H1 (cell line): Measurements from ENCODE around the gene IBSP. TPM values are rescaled to one million over a fixed set of nuclear protein-coding genes. Genes with fewer than 3 reads are reported as not detected.

Experiments used
- CTCF ChIA-PET: fragments of 300-600 bp; sonication (Branson Sonifier 250); formaldehyde crosslinking; loops from one replicate; lab custom pipeline; 2021; ENCODE audit not compliant: partially characterized antibody; lab: Charles Lee
- POLR2A ChIA-PET: fragments of 300-600 bp; sonication (Branson Sonifier 250); formaldehyde crosslinking; loops from one replicate; lab custom pipeline; 2021; ENCODE audit warnings: inconsistent platforms; ENCODE audit not compliant: partially characterized antibody; lab: Charles Lee
- DNase-seq, 2 experiments: peaks; one replicate each; pipeline versions ENCODE4 v3.0.0 to v3.0.0-alpha.2; 2010 to 2022; ENCODE audit warnings: low spot score in 2 of 2, low read depth in 1 of 2, mixed read lengths in 1 of 2
- FAIRE-seq: peaks from 2 replicates; lab custom pipeline; 2011; peaks lifted over from hg19 to GRCh38; lab: Jason Lieb, UNC
- H2AFZ ChIP-seq: 2 replicates; pipeline ENCODE4 v1.8.1; 2012; ENCODE audit warnings: low read length, inconsistent platforms
- H2AK5ac ChIP-seq: 2 replicates; pipeline ENCODE4 v1.6.1; 2013; ENCODE audit warnings: low read depth, low read length
- H2BK120ac ChIP-seq: replicated peaks from 2 replicates; pipeline ENCODE3; 2013; ENCODE audit warnings: low read depth, low read length, inconsistent platforms
- H2BK12ac ChIP-seq: 2 replicates; pipeline ENCODE4 v1.6.1; 2013; ENCODE audit warnings: low read depth, low read length
- H2BK15ac ChIP-seq: 2 replicates; pipeline ENCODE4 v1.6.1; 2013; ENCODE audit warnings: low read length
- H2BK20ac ChIP-seq: 2 replicates; pipeline ENCODE4 v1.6.1; 2013; ENCODE audit warnings: low read length
- H2BK5ac ChIP-seq: 2 replicates; pipeline ENCODE4 v1.6.1; 2013; ENCODE audit warnings: low read depth, low read length
- H3K14ac ChIP-seq: 2 replicates; pipeline ENCODE4 v1.6.1; 2013; ENCODE audit warnings: inconsistent platforms; ENCODE audit not compliant: insufficient read length
- H3K18ac ChIP-seq: 2 replicates; pipeline ENCODE4 v1.6.1; 2013; ENCODE audit warnings: low read length; ENCODE audit errors: extremely low read depth
- H3K23ac ChIP-seq: 2 replicates; pipeline ENCODE4 v1.6.1; 2013; ENCODE audit warnings: inconsistent platforms; ENCODE audit not compliant: insufficient read length
- H3K23me2 ChIP-seq: 2 replicates; pipeline ENCODE4 v1.6.1; 2013; ENCODE audit warnings: low read depth, low read length
- H3K27ac ChIP-seq: 2 replicates; pipeline ENCODE4 v1.6.1; 2011; ENCODE audit warnings: low read depth, low read length, inconsistent platforms
- H3K27me3 ChIP-seq, 4 experiments: replicated peaks in 1 of 4; 1 replicate in 1 of 4; 2 replicates in 3 of 4; pipeline versions ENCODE4 v1.6.1 to v1.8.1; 2011 to 2013; ENCODE audit warnings: low read length in 3 of 4, mild to moderate bottlenecking in 3 of 4, inconsistent platforms in 2 of 4, mixed read lengths in 2 of 4, moderate library complexity in 1 of 4; ENCODE audit not compliant: control insufficient read depth in 3 of 4, insufficient read depth in 3 of 4; ENCODE audit errors: extremely low read depth in 1 of 4
- H3K36me3 ChIP-seq, 4 experiments: 2 replicates each; pipeline versions ENCODE4 v1.6.1 to v1.8.1; 2011 to 2013; ENCODE audit warnings: mild to moderate bottlenecking in 4 of 4, low read length in 3 of 4, moderate library complexity in 2 of 4, control low read depth in 1 of 4, inconsistent platforms in 1 of 4; ENCODE audit not compliant: insufficient read depth in 4 of 4, control insufficient read depth in 2 of 4
- H3K4ac ChIP-seq: replicated peaks from 2 replicates; pipeline ENCODE3; 2013; ENCODE audit warnings: low read length, low read depth, mixed read lengths, inconsistent platforms; ENCODE audit not compliant: insufficient read length
- H3K4me1 ChIP-seq, 4 experiments: replicated peaks in 1 of 4; 1 replicate in 1 of 4; 2 replicates in 3 of 4; pipeline versions ENCODE4 v1.6.1 to v1.8.1; 2011 to 2013; ENCODE audit warnings: low read length in 3 of 4, inconsistent platforms in 2 of 4, mixed read lengths in 1 of 4; ENCODE audit not compliant: insufficient read depth in 4 of 4, control insufficient read depth in 3 of 4
- H3K4me2 ChIP-seq, 2 experiments: 2 replicates each; pipeline versions ENCODE4 v1.6.1 to v1.8.1; 2011 to 2013; ENCODE audit warnings: low read depth in 2 of 2, low read length in 2 of 2, control low read depth in 1 of 2, inconsistent platforms in 1 of 2, mild to moderate bottlenecking in 1 of 2; ENCODE audit not compliant: insufficient read depth in 1 of 2
- H3K4me3 ChIP-seq, 4 experiments: fragments of 200-600, 300-600 bp in 1 of 4; sonication (generic), shearing (Covaris generic), sonication (Bioruptor Twin) in 1 of 4; 2 replicates each; pipeline versions ENCODE4 v1.5.1 to v1.8.1; 2011 to 2016; ENCODE audit warnings: low read length in 4 of 4, low read depth in 3 of 4, control low read depth in 2 of 4, inconsistent platforms in 2 of 4, mild to moderate bottlenecking in 2 of 4, mixed read lengths in 1 of 4, moderate library complexity in 1 of 4; ENCODE audit not compliant: insufficient read depth in 2 of 4; ENCODE audit errors: extremely low read depth in 1 of 4
- H3K56ac ChIP-seq: replicated peaks from 2 replicates; pipeline ENCODE3; 2013; ENCODE audit warnings: low read depth, mild to moderate bottlenecking, mixed read lengths, low read length, inconsistent platforms; ENCODE audit not compliant: insufficient read length
- H3K79me1 ChIP-seq: 2 replicates; pipeline ENCODE4 v1.6.1; 2013; ENCODE audit warnings: low read depth, low read length, control low read depth
- H3K79me2 ChIP-seq, 2 experiments: 2 replicates each; pipeline versions ENCODE4 v1.6.1 to v1.8.1; 2012 to 2013; ENCODE audit warnings: low read length in 2 of 2, mild to moderate bottlenecking in 2 of 2, inconsistent platforms in 1 of 2; ENCODE audit not compliant: insufficient read depth in 2 of 2, control insufficient read depth in 1 of 2
- H3K9ac ChIP-seq, 4 experiments: replicated peaks in 1 of 4; 1 replicate in 1 of 4; 2 replicates in 3 of 4; pipeline versions ENCODE4 v1.6.1 to v1.8.1; 2011 to 2013; ENCODE audit warnings: low read depth in 3 of 4, low read length in 3 of 4, control low read depth in 2 of 4, mild to moderate bottlenecking in 2 of 4, moderate library complexity in 2 of 4, inconsistent platforms in 1 of 4; ENCODE audit errors: extremely low read depth in 1 of 4
- H3K9me3 ChIP-seq, 2 experiments: 2 replicates each; pipeline versions ENCODE4 v1.6.1 to v1.8.1; 2012 to 2013; ENCODE audit warnings: mild to moderate bottlenecking in 2 of 2, moderate library complexity in 2 of 2, control low read depth in 1 of 2, inconsistent platforms in 1 of 2, low read depth in 1 of 2, low read length in 1 of 2, mixed read lengths in 1 of 2; ENCODE audit not compliant: insufficient read depth in 2 of 2
- H4K20me1 ChIP-seq, 2 experiments: replicated peaks in 1 of 2; 2 replicates each; pipeline versions ENCODE3 to v1.8.1; 2011 to 2013; ENCODE audit warnings: inconsistent platforms in 2 of 2, low read length in 2 of 2, mild to moderate bottlenecking in 1 of 2; ENCODE audit not compliant: insufficient read depth in 2 of 2, control insufficient read depth in 1 of 2
- H4K5ac ChIP-seq: 2 replicates; pipeline ENCODE4 v1.6.1; 2013; ENCODE audit warnings: low read length, low read depth, mixed read lengths, inconsistent platforms; ENCODE audit not compliant: insufficient read length
- H4K8ac ChIP-seq: 2 replicates; pipeline ENCODE4 v1.8.0; 2013; ENCODE audit warnings: mild to moderate bottlenecking, moderate library complexity, low read length, inconsistent platforms; ENCODE audit not compliant: insufficient read depth; ENCODE audit errors: extremely low read depth
- H4K91ac ChIP-seq: replicated peaks from 2 replicates; pipeline ENCODE3; 2013; ENCODE audit warnings: low read length, mixed read lengths, inconsistent platforms; ENCODE audit not compliant: insufficient read length
- CBX8 ChIP-seq: fragments of 300-800, 300-1000 bp; sonication (generic); IDR thresholded peaks from 2 replicates; pipeline ENCODE4 v1.7.1; 2016; ENCODE audit warnings: low read depth, low read length, borderline replicate concordance
- CHD1 ChIP-seq: IDR thresholded peaks from 2 replicates; pipeline ENCODE4 v1.6.1; 2012; ENCODE audit warnings: low read depth, low read length, improper control_type of control experiment
- CREB1 ChIP-seq: IDR thresholded peaks from 2 replicates; pipeline ENCODE4 v1.6.1; 2012; ENCODE audit warnings: inconsistent platforms
- CTBP2 ChIP-seq: IDR thresholded peaks from 2 replicates; pipeline ENCODE4 v1.7.0; 2011; ENCODE audit warnings: borderline replicate concordance, mild to moderate bottlenecking, moderate library complexity, mixed read lengths, low read length; ENCODE audit not compliant: insufficient read depth, insufficient read length
- HDAC2 ChIP-seq, 2 experiments: fragments of 300-600 bp in 1 of 2; sonication (generic) in 1 of 2; IDR thresholded peaks; 2 replicates each; pipeline ENCODE4 v1.6.1; 2011 to 2012; ENCODE audit warnings: low read depth in 2 of 2, low read length in 2 of 2, mild to moderate bottlenecking in 2 of 2, moderate library complexity in 2 of 2, borderline replicate concordance in 1 of 2, inconsistent platforms in 1 of 2
- HDAC6 ChIP-seq: IDR thresholded peaks from one replicate; pipeline ENCODE4 v1.7.1; 2012; ENCODE audit warnings: low read depth, mild to moderate bottlenecking, inconsistent platforms, low read length, moderate library complexity
- JUND ChIP-seq: IDR thresholded peaks from 2 replicates; pipeline ENCODE4 v1.6.1; 2011; ENCODE audit warnings: mild to moderate bottlenecking, improper control_type of control experiment, low read length
- KDM4A ChIP-seq: IDR thresholded peaks from one replicate; pipeline ENCODE4 v1.7.1; 2012; ENCODE audit warnings: low read depth, mild to moderate bottlenecking, moderate library complexity, low read length, inconsistent platforms; ENCODE audit not compliant: severe bottlenecking
- POU5F1 ChIP-seq: IDR thresholded peaks from 2 replicates; pipeline ENCODE4 v1.6.1; 2011; ENCODE audit warnings: low read depth, mild to moderate bottlenecking, low read length, moderate library complexity
- SIX5 ChIP-seq: IDR thresholded peaks from 2 replicates; pipeline ENCODE4 v1.6.1; 2011; ENCODE audit warnings: mild to moderate bottlenecking, low read depth, low read length
- TBP ChIP-seq: IDR thresholded peaks from 2 replicates; pipeline ENCODE4 v1.6.1; 2011; ENCODE audit warnings: low read depth, low read length, improper control_type of control experiment
- TCF12 ChIP-seq: IDR thresholded peaks from 2 replicates; pipeline ENCODE4 v1.6.1; 2011; ENCODE audit warnings: low read depth, mild to moderate bottlenecking, low read length
- WGBS, 2 experiments: shearing (Covaris generic) in 1 of 2; methylation state at CpG; one replicate each; pipeline versions ENCODE4 v1.1.6 to v1.1.7; 2013 to 2015; ENCODE audit warnings: low lambda C conversion rate in 2 of 2, mixed read lengths in 2 of 2, inconsistent platforms in 1 of 2, low coverage in 1 of 2, missing lambda C conversion rate in 1 of 2; ENCODE audit not compliant: insufficient replicate concordance in 2 of 2, insufficient coverage in 1 of 2, insufficient read length in 1 of 2; ENCODE audit errors: extremely low coverage in 1 of 2, missing lambda C conversion rate in 1 of 2; 5-methylcytosine and 5-hydroxymethylcytosine counted together
- polyA plus RNA-seq, 7 experiments: library from polyadenylated mRNA; depleted of rRNA in 3 of 7; stranded (reverse) in 5 of 7; unstranded in 2 of 7; fragments of >200 nt in 5 of 7; fragments of 200-250 nt in 2 of 7; gene quantifications; 1 replicate in 5 of 7; 2 replicates in 1 of 7; 4 replicates in 1 of 7; pipeline versions ENCODE4 v1.2.1 to v1.2.3, GENCODE V29; 2011 to 2013; ENCODE audit warnings: missing spikeins in 2 of 7, mixed read lengths in 2 of 7
- total RNA-seq: library from RNA; stranded (reverse); fragmentation: NEBNext Ultra II Directional; extraction: Animal tissue kit (Norgen Biotek cat#: 25700); gene quantifications from 2 replicates; pipeline ENCODE4 v1.2.1, GENCODE V29; 2021

The IBSP gene
- total and polyA plus RNA-seq, 2 of the 8 experiments (the other 6 are each of a cell fraction or from before 2014, with no cell fraction given), result not detected

DNA sequence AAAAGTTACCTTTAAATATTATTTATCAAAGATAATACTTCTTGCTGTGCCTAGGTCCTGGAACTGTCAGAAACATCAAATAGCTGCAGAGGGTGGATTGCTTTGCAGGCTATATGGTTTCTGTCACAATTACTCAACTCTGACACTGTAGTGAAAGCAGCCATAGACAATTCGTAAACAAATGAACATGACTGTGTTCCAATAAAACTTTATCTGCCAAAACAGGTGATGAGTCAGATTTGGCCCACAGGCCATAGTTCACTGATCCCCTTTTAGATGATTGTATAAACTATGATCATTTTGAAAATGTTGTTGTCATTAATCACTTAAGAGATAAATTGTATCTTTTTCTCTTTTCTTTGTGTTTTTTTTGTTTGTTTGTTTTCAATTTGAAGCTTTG lies 25.0 kb downstream of the IBSP start:
- CTCF ChIA-PET, result interaction anchor here (3.7 to 4.0 kb wide), 2 partner anchors 14 to 24 kb away, joined by 16 to 37 read pairs; no protein-coding TSS in a partner anchor
- TF ChIP-seq TCF12 (no peak), JUND (no peak), TBP (no peak), HDAC2 (IDR thresholded peaks at IDR 0.05; ENCODE audit: borderline replicate concordance in 1 of 2, low read depth in 2 of 2, low read length in 2 of 2) (no peak), CTBP2 (no peak), SIX5 (no peak), HDAC6 (no peak), POU5F1 (no peak), CREB1 (no peak), CHD1 (no peak), KDM4A (no peak), CBX8 (no peak)

More for the DNA sequence above, 25.0 kb downstream of the IBSP start:
- no peak for FAIRE-seq
- no peak overlapping the region for H3K27ac ChIP-seq
- no peaks in the 10 kb centered on the region; a peak in 1 of 7 replicates for H3K27me3 ChIP-seq
- no peak overlapping the region for H2AK5ac ChIP-seq
- no peaks in the 10 kb centered on the region for H3K79me2 ChIP-seq
- H3K4me3 ChIP-seq, result no peak overlapping the region
- POLR2A ChIA-PET, result no interaction called here
- no peak overlapping the region for H2BK120ac ChIP-seq
- peaks cover 0 to 1% (median 0%) of the 10 kb centered on the region in 4 experiments; a peak in 2 of 7 replicates for H3K4me1 ChIP-seq
- H2BK12ac ChIP-seq, result no peak overlapping the region
- no peak overlapping the region for H3K9ac ChIP-seq
- no peak overlapping the region for H4K8ac ChIP-seq
- no peak overlapping the region for H2BK20ac ChIP-seq
- H3K23ac ChIP-seq, result no peak overlapping the region
- no peaks in the 10 kb centered on the region for H3K36me3 ChIP-seq
- no peak overlapping the region for H3K18ac ChIP-seq
- H2AFZ ChIP-seq, result no peak overlapping the region
- no peak overlapping the region for H2BK5ac ChIP-seq
- H3K14ac ChIP-seq, result no peak overlapping the region
- H4K91ac ChIP-seq, result no peak overlapping the region
- 26% methylated on average over 1 of the region's 1 CpG; no CpG with 5 or more reads in 1 of the 2 experiments for WGBS, 2 experiments
- no peak for DNase-seq
- H3K4ac ChIP-seq, result no peak overlapping the region
- H4K20me1 ChIP-seq, result no peaks in the 10 kb centered on the region
- no peak overlapping the region for H3K56ac ChIP-seq
- no peak overlapping the region for H2BK15ac ChIP-seq
- no peaks in the 10 kb centered on the region for H3K23me2 ChIP-seq
- H3K79me1 ChIP-seq, result no peaks in the 10 kb centered on the region
- peaks cover 0 to 3% of the 10 kb centered on the region in 2 experiments; a peak in 1 of 4 replicates for H3K9me3 ChIP-seq
- H4K5ac ChIP-seq, result no peak overlapping the region
- no peak overlapping the region for H3K4me2 ChIP-seq
